OCI-LY7 (cell line): ENCODE measurements around the gene SAP30BP. TPM values are rescaled to one million over a fixed set of nuclear protein-coding genes. Genes with fewer than 3 reads are reported as not detected.

ENCODE experiments used
- BruUV-seq: library from RNA; stranded (reverse); fragments of 400-500 nt; replicated peaks from 2 replicates; lab custom pipeline; 2021; lab: Mats Ljungman, UMichigan
- CTCF ChIA-PET: fragments of 300-600 bp; sonication (Branson Sonifier 250); formaldehyde crosslinking; loops from one replicate; lab custom pipeline; 2022; ENCODE audit warnings: antibody characterized with exemption; ENCODE audit not compliant: unreplicated experiment; lab: Charles Lee
- POLR2A ChIA-PET: fragments of 300-600 bp; sonication (Branson Sonifier 250); formaldehyde crosslinking; loops from one replicate; lab custom pipeline; 2022; ENCODE audit warnings: antibody characterized with exemption; lab: Charles Lee
- DNase-seq: peaks from one replicate; pipeline ENCODE4 v3.0.0-alpha.2; 2015; ENCODE audit warnings: low spot score
- H2AFZ ChIP-seq: fragments of 200-600 bp; sonication (generic), shearing (Covaris generic); 2 replicates; pipeline ENCODE4 v1.6.1; 2014; ENCODE audit warnings: mild to moderate bottlenecking, antibody characterized with exemption, low read length, moderate library complexity
- H3K27ac ChIP-seq: fragments of 200-600 bp; sonication (generic); 2 replicates; pipeline ENCODE4 v1.5.1; 2014; ENCODE audit warnings: mixed run types, low read depth, mild to moderate bottlenecking, moderate library complexity, low read length, inconsistent platforms; ENCODE audit not compliant: poor library complexity, severe bottlenecking
- H3K36me3 ChIP-seq: fragments of 200-600 bp; sonication (generic); 2 replicates; pipeline ENCODE4 v1.6.1; 2014; ENCODE audit warnings: mild to moderate bottlenecking, antibody characterized with exemption, low read length, moderate library complexity, mixed read lengths; ENCODE audit not compliant: insufficient read depth
- H3K4me1 ChIP-seq: fragments of 200-600 bp; sonication (generic); 2 replicates; pipeline ENCODE4 v1.5.1; 2014; ENCODE audit warnings: mild to moderate bottlenecking, low read length; ENCODE audit not compliant: insufficient read depth, poor library complexity, severe bottlenecking
- H3K4me2 ChIP-seq: fragments of 200-600 bp; sonication (generic); 2 replicates; pipeline ENCODE4 v1.6.1; 2014; ENCODE audit warnings: mild to moderate bottlenecking, low read length
- H3K4me3 ChIP-seq: fragments of 200-600 bp; sonication (generic); 2 replicates; pipeline ENCODE4 v1.5.1; 2014; ENCODE audit warnings: mild to moderate bottlenecking, low read depth, low read length; ENCODE audit not compliant: poor library complexity, severe bottlenecking
- H3K79me2 ChIP-seq: fragments of 200-600 bp; sonication (generic); 2 replicates; pipeline ENCODE4 v1.6.1; 2016; ENCODE audit warnings: low read depth, mild to moderate bottlenecking, low read length, moderate library complexity, mixed read lengths; ENCODE audit not compliant: insufficient read depth
- H3K9me2 ChIP-seq: fragments of 200-600 bp; sonication (generic); 2 replicates; pipeline ENCODE4 v1.6.1; 2016; ENCODE audit warnings: mild to moderate bottlenecking, low read length, mixed read lengths; ENCODE audit not compliant: insufficient read depth
- H3K9me3 ChIP-seq: fragments of 200-600 bp; sonication (generic); 2 replicates; pipeline ENCODE4 v1.6.1; 2014; ENCODE audit warnings: mild to moderate bottlenecking, mixed run types, low read length, mixed read lengths
- H4K20me1 ChIP-seq: fragments of 200-600 bp; sonication (generic); 2 replicates; pipeline ENCODE4 v1.6.1; 2014; ENCODE audit warnings: mild to moderate bottlenecking, antibody characterized with exemption, low read length, moderate library complexity, mixed read lengths; ENCODE audit not compliant: insufficient read depth
- EZH2phosphoT487 ChIP-seq: fragments of 200-600 bp; sonication (generic); IDR thresholded peaks from 2 replicates; pipeline ENCODE4 v1.6.1; 2018; ENCODE audit warnings: low read depth, borderline replicate concordance, mild to moderate bottlenecking, mixed run types, antibody characterized with exemption, low read length, moderate library complexity, mixed read lengths
- intact Hi-C: fragments of 100-400 bp; cut with micrococcal nuclease; formaldehyde crosslinking; loops from one replicate; pipeline ENCODE4 v1.10.0; 2022; ENCODE audit not compliant: unreplicated experiment
- total RNA-seq, 2 experiments: library from RNA; depleted of rRNA in 1 of 2; stranded (reverse); fragments of >200 nt in 1 of 2; shearing (Covaris generic) in 1 of 2; gene quantifications; 2 replicates each; pipeline ENCODE4 v1.2.3, GENCODE V29; 2014 to 2022
- TF ChIP-seq, protein P1 (sequence below): fragments of 200-600 bp; sonication (generic); conservative IDR thresholded peaks from 2 replicates; pipeline ENCODE4 v1.5.1; 2014; ENCODE audit warnings: mild to moderate bottlenecking, antibody characterized with exemption, low read length, moderate library complexity, mixed read lengths

Gene SAP30BP
- total RNA-seq, 2 experiments from 2014 or later = 127 to 187 TPM

DNA sequence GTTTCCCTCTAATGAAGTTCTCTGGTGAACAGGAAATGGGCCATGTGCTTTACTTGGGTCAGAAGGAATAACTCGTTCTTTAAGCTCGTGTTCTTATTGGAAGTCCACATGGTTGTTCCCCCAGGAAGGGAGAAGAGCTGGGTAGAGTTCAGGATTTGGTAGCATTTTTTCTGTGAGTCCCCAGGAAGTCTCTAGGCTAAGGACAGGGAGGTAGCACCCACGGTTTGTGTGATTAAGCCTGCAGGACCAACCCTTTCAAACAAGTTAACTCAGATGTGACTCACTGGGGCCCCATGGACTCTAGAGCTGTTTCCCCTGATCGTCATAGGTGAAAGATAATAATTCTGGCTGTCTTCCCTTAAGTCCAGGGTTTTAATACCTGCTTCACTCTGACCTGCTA is 16.4 kb downstream of the SAP30BP start:
- ChIA-PET POLR2A (interaction anchor here (0.5 to 1.5 kb wide), 4 partner anchors 17 to 182 kb away, joined by 3 to 4 read pairs (median 3); no protein-coding TSS in a partner anchor), CTCF (no interaction called here)
- Histone ChIP-seq H3K36me3 (peaks cover 91% of the 10 kb centered on the region), H2AFZ (no peak overlapping the region), H3K4me1 (peaks cover 37% of the 10 kb centered on the region), H3K79me2 (peaks cover 60% of the 10 kb centered on the region), H3K4me3 (no peak overlapping the region), H3K9me2 (no peaks in the 10 kb centered on the region), H3K9me3 (no peaks in the 10 kb centered on the region), H4K20me1 (no peaks in the 10 kb centered on the region), H3K4me2 (no peak overlapping the region), H3K27ac (no peak overlapping the region)
- no TSS peak for BruUV-seq
- intact Hi-C loops = no loop called here
- TF ChIP-seq EZH2phosphoT487 = no peak
- TF ChIP-seq, protein P1, sequence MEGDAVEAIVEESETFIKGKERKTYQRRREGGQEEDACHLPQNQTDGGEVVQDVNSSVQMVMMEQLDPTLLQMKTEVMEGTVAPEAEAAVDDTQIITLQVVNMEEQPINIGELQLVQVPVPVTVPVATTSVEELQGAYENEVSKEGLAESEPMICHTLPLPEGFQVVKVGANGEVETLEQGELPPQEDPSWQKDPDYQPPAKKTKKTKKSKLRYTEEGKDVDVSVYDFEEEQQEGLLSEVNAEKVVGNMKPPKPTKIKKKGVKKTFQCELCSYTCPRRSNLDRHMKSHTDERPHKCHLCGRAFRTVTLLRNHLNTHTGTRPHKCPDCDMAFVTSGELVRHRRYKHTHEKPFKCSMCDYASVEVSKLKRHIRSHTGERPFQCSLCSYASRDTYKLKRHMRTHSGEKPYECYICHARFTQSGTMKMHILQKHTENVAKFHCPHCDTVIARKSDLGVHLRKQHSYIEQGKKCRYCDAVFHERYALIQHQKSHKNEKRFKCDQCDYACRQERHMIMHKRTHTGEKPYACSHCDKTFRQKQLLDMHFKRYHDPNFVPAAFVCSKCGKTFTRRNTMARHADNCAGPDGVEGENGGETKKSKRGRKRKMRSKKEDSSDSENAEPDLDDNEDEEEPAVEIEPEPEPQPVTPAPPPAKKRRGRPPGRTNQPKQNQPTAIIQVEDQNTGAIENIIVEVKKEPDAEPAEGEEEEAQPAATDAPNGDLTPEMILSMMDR = no peak
- no peak for DNase-seq

DNA sequence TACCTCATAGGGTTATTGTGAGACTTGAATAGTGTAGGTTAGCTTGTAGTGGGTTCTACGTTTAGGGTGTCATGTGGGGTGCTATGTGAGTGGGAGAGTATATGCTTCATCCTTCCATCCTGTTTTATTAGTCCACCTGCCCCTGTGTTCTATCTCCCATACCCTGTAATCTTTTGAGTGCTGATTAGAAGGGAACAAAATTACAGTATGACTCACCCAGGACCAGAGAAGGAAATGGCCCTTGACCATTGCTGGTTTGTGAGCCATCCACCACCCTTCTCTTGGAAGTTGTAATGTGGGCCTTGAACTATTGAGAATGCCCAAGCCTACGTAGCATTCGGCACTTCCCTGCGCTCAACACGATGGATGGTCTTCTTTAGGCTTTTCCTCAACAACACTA is 17.1 kb downstream of the SAP30BP start:
- no peaks in the 10 kb centered on the region for H3K9me3 ChIP-seq
- no peak overlapping the region for H2AFZ ChIP-seq
- peaks cover 44% of the 10 kb centered on the region for H3K4me1 ChIP-seq
- no peak overlapping the region for H3K27ac ChIP-seq
- peaks cover 87% of the 10 kb centered on the region for H3K36me3 ChIP-seq
- H3K9me2 ChIP-seq = no peaks in the 10 kb centered on the region
- H4K20me1 ChIP-seq = no peaks in the 10 kb centered on the region
- H3K4me3 ChIP-seq = no peak overlapping the region
- no peak for DNase-seq
- intact Hi-C loops = no loop called here
- no peak for TF ChIP-seq EZH2phosphoT487
- TF ChIP-seq, protein P1 = no peak
- peaks cover 62% of the 10 kb centered on the region for H3K79me2 ChIP-seq
- ChIA-PET POLR2A (interaction anchor here (0.5 to 1.5 kb wide), 4 partner anchors 18 to 182 kb away, joined by 3 to 5 read pairs (median 4); no protein-coding TSS in a partner anchor), CTCF (interaction anchor here (0.5 kb wide), 1 partner anchor 59 kb away, joined by 3 read pairs; no protein-coding TSS in a partner anchor)
- no peak overlapping the region for H3K4me2 ChIP-seq
- BruUV-seq = no TSS peak

DNA sequence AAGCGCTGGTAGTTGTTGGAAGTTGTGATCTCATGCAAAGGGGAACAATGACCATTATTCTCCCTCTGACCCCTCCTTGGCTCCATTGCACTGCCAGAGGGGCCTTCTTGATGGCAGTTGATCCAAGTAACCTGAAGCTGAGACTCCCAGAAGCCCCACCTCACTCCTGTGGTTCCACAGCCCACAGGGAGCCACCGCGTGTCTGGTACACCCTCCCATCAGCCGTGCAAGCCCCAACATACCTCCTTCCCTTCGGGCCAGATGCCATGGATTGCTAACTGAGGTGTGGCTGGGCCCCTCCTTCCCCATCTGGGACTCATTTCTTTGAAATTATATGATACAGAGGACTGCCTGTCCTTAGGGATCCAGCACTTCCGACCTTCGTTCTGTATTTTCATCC is 17.8 kb downstream of the SAP30BP start:
- no peaks in the 10 kb centered on the region for H3K9me3 ChIP-seq
- peaks cover 81% of the 10 kb centered on the region for H3K36me3 ChIP-seq
- no peak overlapping the region for H3K27ac ChIP-seq
- no peak overlapping the region for H3K4me3 ChIP-seq
- intact Hi-C loops = no loop called here
- no peak for DNase-seq
- H3K4me1 ChIP-seq = peaks cover 51% of the 10 kb centered on the region
- no TSS peak for BruUV-seq
- ChIA-PET CTCF (no interaction called here), POLR2A (interaction anchor here (0.7 kb wide), 1 partner anchor 53 kb away, joined by 3 read pairs; no protein-coding TSS in a partner anchor)
- H3K79me2 ChIP-seq = peaks cover 64% of the 10 kb centered on the region
- TF ChIP-seq, protein P1 = no peak
- no peak for TF ChIP-seq EZH2phosphoT487
- H4K20me1 ChIP-seq = no peaks in the 10 kb centered on the region
- H2AFZ ChIP-seq = no peak overlapping the region
- H3K4me2 ChIP-seq = no peak overlapping the region
- no peaks in the 10 kb centered on the region for H3K9me2 ChIP-seq
